ENCODE data around the gene GPC6. TPM values are rescaled to one million over a fixed set of nuclear protein-coding genes. Genes with fewer than 3 reads are reported as not detected.

The GPC6 gene
- total RNA-seq, 4 donors from 2014 or later: 6.7 to 67.2 (median 11.1) TPM

DNA sequence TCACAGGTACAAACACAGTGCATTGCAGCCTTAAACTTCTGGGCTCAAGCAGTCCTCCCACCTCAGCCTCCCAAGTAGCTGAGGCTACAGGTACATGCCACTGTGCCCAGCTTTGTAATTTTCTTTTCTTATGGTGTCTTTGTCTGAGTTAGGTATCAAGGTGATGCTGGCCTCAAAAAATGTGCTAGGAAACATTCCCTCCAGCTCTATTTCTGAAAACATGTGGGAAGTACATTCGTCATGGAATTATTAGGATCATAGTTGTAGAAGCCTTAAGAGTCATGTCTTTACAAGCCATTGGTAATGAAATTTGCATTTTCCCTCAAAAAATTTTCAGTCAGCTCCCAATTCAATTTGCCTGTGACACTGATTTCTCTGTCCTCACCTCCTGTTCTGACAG, 1021.3 kb downstream of the GPC6 start:
- Histone ChIP-seq H3K4me1 (no peaks in the 10 kb centered on the region), H3K36me3 (no peaks in the 10 kb centered on the region), H3K27ac (no peak overlapping the region), H3K4me3 (no peak overlapping the region), H3K9me3 (no peaks in the 10 kb centered on the region), H3K27me3 (peaks cover 0 to 3% of the 10 kb centered on the region in 2 donors)
- TF ChIP-seq POLR2A (IDR thresholded peaks at IDR 0.05) (no peak), CTCF (IDR thresholded peaks at IDR 0.05) (no peak)
- no peak for DNase-seq
- intact Hi-C loops (cut with DNase I; ENCODE audit: low total_unique reads): no loop called here

GRCh38 chr13:94248454-94249228, 1022.0 kb downstream of the GPC6 start:
- Histone ChIP-seq H3K4me1 (no peaks in the 10 kb centered on the region), H3K36me3 (no peaks in the 10 kb centered on the region), H3K9me3 (no peaks in the 10 kb centered on the region), H3K27ac (no peak overlapping the region), H3K27me3 (peaks cover 0 to 3% of the 10 kb centered on the region in 2 donors), H3K4me3 (no peak overlapping the region)
- no peak for DNase-seq
- TF ChIP-seq CTCF (IDR thresholded peaks at IDR 0.05) (no peak), POLR2A (IDR thresholded peaks at IDR 0.05) (no peak)
- intact Hi-C loops (cut with DNase I; ENCODE audit: low total_unique reads): no loop called here

GRCh38 chr13:94249512-94249911, 1022.9 kb downstream of the GPC6 start:
- intact Hi-C loops (cut with DNase I; ENCODE audit: low total_unique reads): no loop called here
- Histone ChIP-seq H3K27me3 (peaks cover 0 to 3% of the 10 kb centered on the region in 2 donors), H3K27ac (no peak overlapping the region), H3K4me1 (no peaks in the 10 kb centered on the region), H3K36me3 (no peaks in the 10 kb centered on the region), H3K9me3 (no peaks in the 10 kb centered on the region), H3K4me3 (no peak overlapping the region)
- TF ChIP-seq CTCF (IDR thresholded peaks at IDR 0.05) (no peak), POLR2A (IDR thresholded peaks at IDR 0.05) (no peak)
- DNase-seq: no peak

DNA sequence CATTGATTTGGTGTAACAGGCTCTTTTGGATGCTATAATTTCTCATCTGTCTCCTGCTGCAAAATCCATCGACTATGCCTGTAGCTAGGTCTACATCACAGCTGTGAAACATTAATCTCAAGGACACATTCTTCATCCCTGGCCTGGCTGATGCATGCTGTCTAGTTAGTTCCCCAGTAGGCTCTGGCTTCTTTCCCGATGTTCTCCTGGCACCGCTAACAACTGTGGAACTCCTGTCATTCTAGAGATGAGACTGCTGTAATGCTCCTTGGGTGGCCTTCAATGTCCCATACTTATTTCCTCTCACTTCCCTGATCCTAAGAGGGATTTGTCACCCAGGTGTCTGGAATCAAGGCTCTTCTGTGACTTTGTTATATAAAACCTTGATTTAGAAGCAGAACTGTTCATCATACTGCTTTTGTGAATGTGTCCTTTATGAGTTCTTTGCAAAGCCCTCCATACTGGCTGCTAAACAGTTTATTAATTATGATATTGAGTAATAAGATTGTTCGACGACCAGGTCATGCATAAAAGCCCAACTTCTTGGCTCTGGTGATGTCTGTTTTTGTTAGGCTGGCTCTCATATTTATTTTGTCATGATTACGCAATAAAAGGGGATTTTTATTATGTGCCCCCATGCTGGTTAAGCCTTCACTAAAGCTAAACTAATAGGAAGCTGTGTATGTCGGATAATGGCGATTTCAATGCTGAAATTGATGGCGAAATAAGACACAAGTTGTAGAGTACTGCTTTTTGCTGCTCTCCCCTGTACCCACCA, 1025.4 kb downstream of the GPC6 start:
- no peak overlapping the region for H3K4me3 ChIP-seq
- H3K9me3 ChIP-seq: no peaks in the 10 kb centered on the region
- intact Hi-C loops (cut with DNase I; ENCODE audit: low total_unique reads): no loop called here
- no peaks in the 10 kb centered on the region for H3K36me3 ChIP-seq
- no peaks in the 10 kb centered on the region for H3K4me1 ChIP-seq
- H3K27me3 ChIP-seq: no peaks in the 10 kb centered on the region
- no peak for TF ChIP-seq POLR2A (IDR thresholded peaks at IDR 0.05)
- no peak for TF ChIP-seq CTCF (IDR thresholded peaks at IDR 0.05)
- H3K27ac ChIP-seq: no peak overlapping the region
- peak in 1 of 2 donors; percentile 14 for DNase-seq

GRCh38 chr13:94254737-94255136, 1028.1 kb downstream of the GPC6 start:
- intact Hi-C loops (cut with DNase I; ENCODE audit: low total_unique reads): no loop called here
- TF ChIP-seq POLR2A (IDR thresholded peaks at IDR 0.05): no peak
- TF ChIP-seq CTCF (IDR thresholded peaks at IDR 0.05): no peak
- no peaks in the 10 kb centered on the region for H3K27me3 ChIP-seq
- H3K9me3 ChIP-seq: no peaks in the 10 kb centered on the region
- no peaks in the 10 kb centered on the region for H3K4me1 ChIP-seq
- no peak overlapping the region for H3K27ac ChIP-seq
- H3K4me3 ChIP-seq: no peak overlapping the region
- no peaks in the 10 kb centered on the region for H3K36me3 ChIP-seq
- no peak for DNase-seq

Measured in uterus (tissue), 4 donors.